Hepatocyte (in vitro differentiated cells): ENCODE results near the gene APOC1. TPM values are rescaled to one million over a fixed set of nuclear protein-coding genes. Genes with fewer than 3 reads are reported as not detected.
A peak's percentile ranks its signal among the peaks of the same experiment; 100 is the strongest.

Experiments
- DNase-seq: peaks from one replicate; pipeline ENCODE4 v3.0.0-alpha.2; 2016; ENCODE audit warnings: low spot score
- H2AFZ ChIP-seq: fragments of 200-600 bp; sonication (generic); 2 replicates; pipeline ENCODE4 v1.6.0; 2016; ENCODE audit warnings: antibody characterized with exemption, mild to moderate bottlenecking
- H3K27ac ChIP-seq: fragments of 200-600 bp; sonication (generic); 2 replicates; pipeline ENCODE4 v1.5.1; 2016; ENCODE audit warnings: mild to moderate bottlenecking
- H3K27me3 ChIP-seq: fragments of 200-600 bp; sonication (generic); 2 replicates; pipeline ENCODE4 v1.6.1; 2016
- H3K36me3 ChIP-seq: fragments of 200-600 bp; sonication (generic); replicated peaks from 2 replicates; pipeline ENCODE4 v1.5.1; 2016; ENCODE audit warnings: low read depth; ENCODE audit not compliant: insufficient read depth
- H3K4me1 ChIP-seq: fragments of 200-600 bp; sonication (generic); 2 replicates; pipeline ENCODE4 v1.5.1; 2016; ENCODE audit warnings: mild to moderate bottlenecking, moderate library complexity; ENCODE audit not compliant: insufficient read depth
- H3K4me2 ChIP-seq: fragments of 200-600 bp; sonication (generic); 2 replicates; pipeline ENCODE4 v1.6.0; 2016
- H3K4me3 ChIP-seq: fragments of 200-600 bp; sonication (generic); 2 replicates; pipeline ENCODE4 v1.5.1; 2016; ENCODE audit warnings: mild to moderate bottlenecking
- H3K79me2 ChIP-seq: fragments of 200-600 bp; sonication (generic); 2 replicates; pipeline ENCODE4 v1.6.0; 2017; ENCODE audit warnings: mild to moderate bottlenecking
- H3K9me2 ChIP-seq: fragments of 200-600 bp; sonication (generic); replicated peaks from 2 replicates; pipeline ENCODE4 v1.6.0; 2017; ENCODE audit warnings: mild to moderate bottlenecking; ENCODE audit not compliant: insufficient read depth
- H3K9me3 ChIP-seq: fragments of 200-600 bp; sonication (generic); 2 replicates; pipeline ENCODE4 v1.5.1; 2016; ENCODE audit warnings: low read depth, mild to moderate bottlenecking
- H4K20me1 ChIP-seq: fragments of 200-600 bp; sonication (generic); 2 replicates; pipeline ENCODE4 v1.6.0; 2016; ENCODE audit warnings: mild to moderate bottlenecking; ENCODE audit not compliant: insufficient read depth, poor library complexity, severe bottlenecking
- CTCF ChIP-seq: fragments of 200-600 bp; sonication (generic); IDR thresholded peaks from 2 replicates; pipeline ENCODE4 v1.5.1; 2016; ENCODE audit warnings: antibody characterized with exemption, mild to moderate bottlenecking; ENCODE audit not compliant: poor library complexity
- EZH2 ChIP-seq: fragments of 200-600 bp; sonication (generic); IDR thresholded peaks from 2 replicates; pipeline ENCODE4 v1.6.1; 2016; ENCODE audit warnings: antibody characterized with exemption, mild to moderate bottlenecking, borderline replicate concordance
- EZH2phosphoT487 ChIP-seq: fragments of 200-600 bp; sonication (generic); IDR thresholded peaks from one replicate; pipeline ENCODE4 v1.6.1; 2018; ENCODE audit warnings: antibody characterized with exemption, mild to moderate bottlenecking, low read depth, moderate library complexity; ENCODE audit not compliant: unreplicated experiment, severe bottlenecking
- WGBS: methylation state at CpG from one replicate; pipeline ENCODE4 v1.1.6; 2016; ENCODE audit warnings: low lambda C conversion rate; ENCODE audit errors: missing lambda C conversion rate; 5-methylcytosine and 5-hydroxymethylcytosine counted together
- polyA plus RNA-seq: library from polyadenylated mRNA; unstranded; fragments of >200 nt; fragmentation: Nextera tagmentation; extraction: Ambion mirVana; gene quantifications from 2 replicates; pipeline ENCODE4 v1.2.1, GENCODE V29; 2016
- total RNA-seq: library from RNA; depleted of rRNA; stranded (reverse); fragments of >200 nt; gene quantifications from 2 replicates; pipeline ENCODE4 v1.2.3, GENCODE V29; 2014

APOC1 gene
- total and polyA plus RNA-seq, 2 experiments from 2014 or later = 390 to 606 TPM

GRCh38 chr19:44894946-44895345 lies 19.5 kb upstream of the APOC1 start:
- Histone ChIP-seq H3K27ac (no peak overlapping the region), H4K20me1 (peaks cover 2% of the 10 kb centered on the region), H3K9me3 (no peaks in the 10 kb centered on the region), H3K36me3 (no peaks in the 10 kb centered on the region), H3K9me2 (no peaks in the 10 kb centered on the region), H3K79me2 (peaks cover 21% of the 10 kb centered on the region), H3K4me1 (peaks cover 5% of the 10 kb centered on the region), H3K4me2 (no peak overlapping the region), H3K27me3 (no peaks in the 10 kb centered on the region), H2AFZ (no peak overlapping the region), H3K4me3 (no peak overlapping the region)
- no peak for DNase-seq
- 83% methylated on average over 9 of the region's 9 CpGs for WGBS
- TF ChIP-seq EZH2 = no peak
- no peak for TF ChIP-seq EZH2phosphoT487
- no peak for TF ChIP-seq CTCF

GRCh38 chr19:44897835-44898234 lies 16.6 kb upstream of the APOC1 start:
- H3K27me3 ChIP-seq = no peaks in the 10 kb centered on the region
- DNase-seq = no peak
- no peaks in the 10 kb centered on the region for H3K4me1 ChIP-seq
- H3K4me2 ChIP-seq = no peak overlapping the region
- H4K20me1 ChIP-seq = no peaks in the 10 kb centered on the region
- H3K9me3 ChIP-seq = no peaks in the 10 kb centered on the region
- H3K27ac ChIP-seq = no peak overlapping the region
- no peak overlapping the region for H2AFZ ChIP-seq
- no peak overlapping the region for H3K4me3 ChIP-seq
- no peaks in the 10 kb centered on the region for H3K9me2 ChIP-seq
- H3K36me3 ChIP-seq = no peaks in the 10 kb centered on the region
- WGBS = 98% methylated on average over 8 of the region's 8 CpGs
- TF ChIP-seq EZH2 (no peak), EZH2phosphoT487 (no peak), CTCF (no peak)
- H3K79me2 ChIP-seq = peaks cover 6% of the 10 kb centered on the region

- WGBS = 97% methylated on average over 19 of the region's 19 CpGs
- peak; percentile 7 for DNase-seq
- H3K9me3 ChIP-seq = no peaks in the 10 kb centered on the region
- H3K27ac ChIP-seq = no peak overlapping the region
- H3K4me2 ChIP-seq = no peak overlapping the region
- no peaks in the 10 kb centered on the region for H3K36me3 ChIP-seq
- no peak overlapping the region for H2AFZ ChIP-seq
- no peak for TF ChIP-seq EZH2phosphoT487
- TF ChIP-seq EZH2 = no peak
- TF ChIP-seq CTCF = no peak
- no peaks in the 10 kb centered on the region for H3K9me2 ChIP-seq
- no peak overlapping the region for H3K4me3 ChIP-seq
- H3K27me3 ChIP-seq = no peaks in the 10 kb centered on the region
- H4K20me1 ChIP-seq = no peaks in the 10 kb centered on the region
- no peaks in the 10 kb centered on the region for H3K79me2 ChIP-seq
- peaks cover 18% of the 10 kb centered on the region for H3K4me1 ChIP-seq
These were observed 13.8 kb upstream of the APOC1 start for GRCh38 chr19:44900328-44901244.
